Ramos (cell line): ENCODE results near the gene FLYWCH1.
"Not testable (repeated sequence)": the region's sequence is repeated elsewhere in the genome, so short reads cannot be mapped to it uniquely, and the experiment has no call there.

Source experiments
- in situ Hi-C: fragments of 300-500 bp; cut with MboI; formaldehyde crosslinking; loops from one replicate; pipeline ENCODE4 v1.14.3; 2022; ENCODE audit warnings: low sequenced_read_pairs; ENCODE audit not compliant: unreplicated experiment

Gene FLYWCH1

GRCh38 chr16:2924901-2925755 lies 13.4 kb downstream of the FLYWCH1 start:
- in situ Hi-C loops: no loop called here

DNA sequence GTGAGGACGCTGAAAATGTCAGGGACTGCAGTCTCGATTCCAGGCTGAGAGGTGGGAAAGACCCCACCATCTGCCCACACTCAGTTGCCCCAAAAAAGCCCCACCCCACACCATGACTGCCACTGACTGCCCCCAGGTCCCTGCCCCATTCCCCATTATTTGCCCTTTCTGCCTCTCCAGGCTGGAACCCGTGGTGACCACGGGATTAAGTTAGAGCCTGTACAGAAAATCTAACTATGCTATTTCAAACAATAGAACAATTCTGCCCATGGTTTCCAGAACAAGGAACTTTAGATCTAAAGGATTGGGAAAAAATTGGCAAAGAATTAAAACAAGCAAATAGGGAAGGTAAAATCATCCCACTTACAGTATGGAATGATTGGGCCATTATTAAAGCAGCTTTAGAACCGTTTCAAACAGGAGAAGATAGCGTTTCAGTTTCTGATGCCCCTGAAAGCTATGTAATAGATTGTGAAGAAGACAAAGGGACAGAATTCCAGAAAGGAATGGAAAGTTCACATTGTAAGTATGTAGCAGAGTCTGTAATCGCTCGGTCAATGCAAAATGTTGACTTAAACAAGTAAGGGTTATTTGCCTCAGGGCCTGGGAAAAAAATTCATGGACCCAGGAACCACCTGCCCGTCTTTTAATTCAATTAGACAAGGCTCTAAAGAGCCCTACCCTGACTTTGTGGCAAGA lies 14.4 kb downstream of the FLYWCH1 start:
- in situ Hi-C loops: no loop called here

GRCh38 chr16:2926650-2926999 lies 14.9 kb downstream of the FLYWCH1 start:
- in situ Hi-C loops: no loop called here

GRCh38 chr16:2927010-2927646 lies 15.4 kb downstream of the FLYWCH1 start:
- in situ Hi-C loops: no loop called here

- in situ Hi-C loops: not testable (repeated sequence)
Observed at GRCh38 chr16:2928151-2928550, 16.4 kb downstream of the FLYWCH1 start.

GRCh38 chr16:2928796-2929195 lies 17.1 kb downstream of the FLYWCH1 start:
- in situ Hi-C loops: no loop called here

- in situ Hi-C loops: no loop called here
Observed at GRCh38 chr16:2929693-2930092, 18.0 kb downstream of the FLYWCH1 start.

- in situ Hi-C loops: no loop called here
Observed at GRCh38 chr16:2930236-2930635, 18.5 kb downstream of the FLYWCH1 start.

DNA sequence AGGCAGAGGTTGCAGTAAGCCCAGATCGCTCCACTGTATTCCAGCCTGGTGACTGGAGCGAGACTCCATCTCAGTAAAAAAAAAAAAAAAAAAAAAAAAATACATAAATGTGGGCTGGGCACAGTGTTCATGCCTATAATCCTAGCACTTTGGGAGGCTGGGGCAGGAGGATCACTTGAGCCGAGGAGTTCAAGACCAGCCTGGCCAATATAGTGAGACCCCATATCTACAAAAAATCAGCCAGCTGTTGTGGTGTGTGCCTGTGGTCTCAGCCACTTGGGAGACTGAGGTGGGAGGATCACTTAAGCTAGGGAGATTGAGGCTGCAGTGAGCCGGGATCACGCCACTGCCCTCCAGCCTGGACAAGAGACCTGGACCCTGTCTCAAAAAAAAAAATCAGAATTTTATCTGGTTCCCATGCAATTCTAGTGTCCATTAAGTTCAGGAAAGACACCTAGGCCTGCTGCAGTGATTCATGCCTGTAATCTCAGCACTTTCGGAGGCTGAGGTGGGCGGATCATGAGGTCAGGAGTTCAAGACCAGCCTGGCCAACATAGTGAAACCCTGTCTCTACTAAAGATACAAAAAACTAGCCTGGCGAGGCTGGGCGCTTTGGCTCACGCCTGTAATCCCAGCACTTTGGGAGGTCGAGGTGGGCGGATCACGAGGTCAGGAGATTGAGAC lies 19.6 kb downstream of the FLYWCH1 start:
- in situ Hi-C loops: not testable (repeated sequence)

DNA sequence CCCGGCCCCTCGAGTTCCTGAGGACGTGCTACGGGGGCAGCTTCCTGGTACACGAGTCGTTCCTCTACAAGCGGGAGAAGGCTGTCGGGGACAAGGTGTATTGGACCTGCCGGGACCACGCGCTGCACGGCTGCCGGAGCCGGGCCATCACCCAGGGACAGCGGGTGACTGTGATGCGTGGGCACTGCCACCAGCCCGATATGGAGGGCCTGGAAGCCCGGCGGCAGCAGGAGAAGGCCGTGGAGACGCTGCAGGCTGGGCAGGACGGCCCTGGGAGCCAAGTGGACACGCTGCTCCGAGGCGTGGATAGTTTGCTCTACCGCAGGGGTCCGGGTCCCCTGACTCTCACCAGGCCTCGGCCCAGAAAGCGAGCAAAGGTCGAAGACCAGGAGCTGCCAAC lies 21.4 kb downstream of the FLYWCH1 start:
- in situ Hi-C loops: no loop called here

DNA sequence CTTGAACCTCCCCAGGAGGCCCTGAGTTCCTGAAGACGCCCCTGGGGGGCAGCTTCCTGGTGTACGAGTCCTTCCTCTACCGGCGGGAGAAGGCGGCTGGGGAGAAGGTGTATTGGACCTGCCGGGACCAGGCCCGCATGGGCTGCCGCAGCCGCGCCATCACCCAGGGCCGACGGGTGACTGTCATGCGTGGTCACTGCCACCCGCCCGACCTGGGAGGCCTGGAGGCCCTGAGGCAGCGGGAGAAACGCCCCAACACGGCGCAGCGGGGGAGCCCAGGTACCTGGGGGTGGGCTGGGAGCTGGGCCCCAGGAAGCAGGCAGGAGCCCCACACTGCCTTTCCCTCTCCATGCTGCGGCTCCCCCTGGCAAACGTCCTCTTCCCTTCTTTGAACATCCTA lies 22.0 kb downstream of the FLYWCH1 start:
- in situ Hi-C loops: no loop called here

GRCh38 chr16:2934450-2934849 lies 22.7 kb downstream of the FLYWCH1 start:
- in situ Hi-C loops: no loop called here

- in situ Hi-C loops: no loop called here
Observed at GRCh38 chr16:2936436-2937011, 24.8 kb downstream of the FLYWCH1 start.

GRCh38 chr16:2937170-2937569 lies 25.4 kb downstream of the FLYWCH1 start:
- in situ Hi-C loops: no loop called here

GRCh38 chr16:2938206-2938605 lies 26.5 kb downstream of the FLYWCH1 start:
- in situ Hi-C loops: no loop called here

GRCh38 chr16:2939968-2940367 lies 28.2 kb downstream of the FLYWCH1 start:
- in situ Hi-C loops: no loop called here

DNA sequence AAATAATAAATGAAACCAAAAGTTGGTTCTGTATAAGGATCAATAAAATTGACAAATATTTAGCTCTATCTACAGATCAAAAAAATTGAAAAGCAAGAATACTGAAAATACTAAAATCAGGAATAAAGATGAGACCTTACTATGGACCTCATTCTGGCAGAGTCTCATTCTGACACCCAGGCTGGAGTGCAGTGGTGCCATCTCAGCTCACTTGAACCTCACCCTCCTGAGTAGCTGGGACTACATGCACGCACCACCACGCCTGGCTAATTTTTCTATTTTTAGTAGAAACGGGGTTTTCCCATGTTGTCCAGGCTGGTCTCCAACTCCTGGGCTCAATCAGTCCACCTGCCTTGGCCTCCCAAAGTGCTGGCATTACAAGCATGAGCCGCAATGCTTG lies 30.3 kb downstream of the FLYWCH1 start:
- in situ Hi-C loops: no loop called here

- in situ Hi-C loops: not testable (repeated sequence)
Observed at GRCh38 chr16:2943716-2944115, 32.0 kb downstream of the FLYWCH1 start.

DNA sequence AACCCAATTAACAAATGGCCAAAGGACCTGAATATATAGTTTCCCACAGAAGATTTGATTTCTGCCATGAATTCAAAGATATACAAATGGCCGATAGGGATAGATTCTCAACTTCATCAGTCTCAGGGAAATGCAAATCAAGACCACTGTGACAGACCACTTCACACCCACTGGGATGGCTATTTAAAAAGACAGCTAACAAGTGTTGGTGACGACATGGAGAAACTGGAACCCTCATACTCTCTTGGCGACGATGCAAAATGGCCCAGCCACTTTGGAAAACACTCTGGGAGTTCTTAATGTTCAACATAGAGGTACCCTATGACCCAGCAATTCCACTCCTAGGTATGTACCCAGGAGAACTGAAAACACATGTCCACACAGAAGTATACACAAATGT lies 34.9 kb downstream of the FLYWCH1 start:
- in situ Hi-C loops: no loop called here
